MCF 10A (cell line): Measurements from ENCODE around the gene FTSJ1. TPM values are rescaled to one million over a fixed set of nuclear protein-coding genes. Genes with fewer than 3 reads are reported as not detected.

Source experiments
- BruUV-seq: library from RNA; stranded (reverse); fragments of 400-500 nt; replicated peaks from 2 replicates; lab custom pipeline; 2021; lab: Mats Ljungman, UMichigan
- CTCF ChIA-PET: fragments of 300-600 bp; sonication (Branson Sonifier 250); formaldehyde crosslinking; extraction: SDS; loops from one replicate; lab custom pipeline; 2021; ENCODE audit warnings: antibody characterized with exemption, inconsistent platforms; lab: Yijun Ruan, JAX
- POLR2A ChIA-PET: fragments of 300-600, 350-650 bp; sonication (Branson Sonifier 250); formaldehyde crosslinking; extraction: SDS; loops from one replicate; lab custom pipeline; 2020; ENCODE audit warnings: antibody characterized with exemption, inconsistent platforms; lab: Yijun Ruan, JAX
- DNase-seq: peaks from one replicate; pipeline ENCODE4 v3.0.0-alpha.2; 2018; ENCODE audit not compliant: unreplicated experiment
- H3K27ac Mint-ChIP-seq: one replicate; pipeline ENCODE4 v1.8.0; 2022; ENCODE audit warnings: mild to moderate bottlenecking, low read depth, mixed read lengths; ENCODE audit not compliant: unreplicated experiment
- H3K27me3 Mint-ChIP-seq: one replicate; pipeline ENCODE4 v1.8.0; 2022; ENCODE audit warnings: mixed read lengths; ENCODE audit not compliant: insufficient read depth, unreplicated experiment
- H3K36me3 Mint-ChIP-seq: one replicate; pipeline ENCODE4 v1.8.0; 2022; ENCODE audit warnings: mild to moderate bottlenecking, moderate library complexity, mixed read lengths; ENCODE audit not compliant: insufficient read depth, unreplicated experiment
- H3K4me1 Mint-ChIP-seq: one replicate; pipeline ENCODE4 v1.8.0; 2022; ENCODE audit warnings: mixed read lengths; ENCODE audit not compliant: insufficient read depth, unreplicated experiment
- H3K4me3 Mint-ChIP-seq: one replicate; pipeline ENCODE4 v1.8.0; 2022; ENCODE audit warnings: mild to moderate bottlenecking, moderate library complexity, mixed read lengths; ENCODE audit not compliant: unreplicated experiment
- H3K9me3 Mint-ChIP-seq: one replicate; pipeline ENCODE4 v1.8.0; 2022; ENCODE audit warnings: mixed read lengths; ENCODE audit not compliant: unreplicated experiment
- intact Hi-C: fragments of 100-400 bp; cut with micrococcal nuclease; formaldehyde crosslinking; loops from 2 replicates; pipeline ENCODE4 v1.14.1; 2022
- total RNA-seq: library from RNA; stranded (reverse); gene quantifications from 2 replicates; pipeline ENCODE4 v1.2.3, GENCODE V29; 2022
- TF ChIP-seq, protein P1 (sequence below): fragments of 200-600 bp; IDR thresholded peaks from one replicate; pipeline ENCODE4 v1.8.0; 2022; ENCODE audit warnings: antibody characterized with exemption, mild to moderate bottlenecking; ENCODE audit not compliant: unreplicated experiment

FTSJ1 gene
- total RNA-seq, 1 experiment from 2014 or later = 107 TPM

DNA sequence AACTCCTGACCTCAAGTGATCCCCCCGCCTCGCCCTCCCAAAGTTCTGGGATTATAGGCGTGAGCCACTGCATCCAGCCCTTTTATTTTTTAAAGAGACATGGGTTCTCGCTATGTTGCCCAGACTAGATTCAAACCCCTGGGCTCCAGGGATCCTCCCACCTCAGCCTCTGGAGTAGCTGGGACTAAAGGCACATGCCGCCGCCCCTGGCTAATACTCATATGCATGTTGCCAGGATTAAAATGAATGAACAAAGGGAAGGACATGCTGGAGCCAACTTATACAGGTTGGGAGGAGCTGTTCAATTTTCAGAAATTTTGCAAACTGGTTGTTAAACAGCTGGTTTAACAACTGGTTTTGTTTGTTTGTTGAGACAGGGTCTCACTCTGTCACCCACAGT is 1.4 kb upstream of the FTSJ1 start:
- intact Hi-C loops = no loop called here
- no TSS peak for BruUV-seq
- TF ChIP-seq, protein P1, sequence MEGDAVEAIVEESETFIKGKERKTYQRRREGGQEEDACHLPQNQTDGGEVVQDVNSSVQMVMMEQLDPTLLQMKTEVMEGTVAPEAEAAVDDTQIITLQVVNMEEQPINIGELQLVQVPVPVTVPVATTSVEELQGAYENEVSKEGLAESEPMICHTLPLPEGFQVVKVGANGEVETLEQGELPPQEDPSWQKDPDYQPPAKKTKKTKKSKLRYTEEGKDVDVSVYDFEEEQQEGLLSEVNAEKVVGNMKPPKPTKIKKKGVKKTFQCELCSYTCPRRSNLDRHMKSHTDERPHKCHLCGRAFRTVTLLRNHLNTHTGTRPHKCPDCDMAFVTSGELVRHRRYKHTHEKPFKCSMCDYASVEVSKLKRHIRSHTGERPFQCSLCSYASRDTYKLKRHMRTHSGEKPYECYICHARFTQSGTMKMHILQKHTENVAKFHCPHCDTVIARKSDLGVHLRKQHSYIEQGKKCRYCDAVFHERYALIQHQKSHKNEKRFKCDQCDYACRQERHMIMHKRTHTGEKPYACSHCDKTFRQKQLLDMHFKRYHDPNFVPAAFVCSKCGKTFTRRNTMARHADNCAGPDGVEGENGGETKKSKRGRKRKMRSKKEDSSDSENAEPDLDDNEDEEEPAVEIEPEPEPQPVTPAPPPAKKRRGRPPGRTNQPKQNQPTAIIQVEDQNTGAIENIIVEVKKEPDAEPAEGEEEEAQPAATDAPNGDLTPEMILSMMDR = no peak
- Mint-ChIP-seq H3K9me3 (no peaks in the 10 kb centered on the region), H3K36me3 (peaks cover 25% of the 10 kb centered on the region), H3K4me1 (peaks cover 17% of the 10 kb centered on the region), H3K4me3 (peak overlapping the region; percentile 70), H3K27me3 (no peaks in the 10 kb centered on the region), H3K27ac (peak overlapping the region; percentile 17)
- ChIA-PET POLR2A (interaction anchor here (1.0 to 4.7 kb wide), 6 partner anchors 10 to 100 kb away, joined by 4 to 22 read pairs (median 6); partner anchors contain the start of genes RBM3 and TBC1D25), CTCF (interaction anchor here (0.6 to 2.1 kb wide), 15 partner anchors 9 to 393 kb away, joined by 3 to 8 read pairs (median 5); partner anchors contain the start of gene EBP)
- DNase-seq = no peak

DNA sequence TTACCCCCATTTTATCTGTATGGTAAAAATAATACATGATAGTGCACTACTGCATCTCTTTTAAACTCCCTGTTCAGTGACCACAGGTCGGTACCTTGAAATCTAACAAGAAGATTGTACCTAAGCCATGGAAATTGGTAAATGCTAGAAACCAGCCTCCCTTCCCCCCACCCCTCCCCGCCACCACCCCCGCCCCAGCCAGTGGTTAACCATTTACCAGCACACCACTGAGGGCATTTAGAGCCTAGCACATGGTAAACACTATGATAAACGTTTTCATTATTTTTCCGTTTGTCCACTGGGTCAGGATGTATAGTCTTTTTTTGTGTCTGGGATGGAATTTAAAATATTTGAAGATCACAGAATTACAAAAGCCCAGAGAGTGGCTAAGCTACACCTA is 703 bp upstream of the FTSJ1 start:
- peak overlapping the region; percentile 70 for H3K4me3 Mint-ChIP-seq
- ChIA-PET CTCF (interaction anchor here (0.7 to 2.1 kb wide), 9 partner anchors 9 to 393 kb away, joined by 3 to 8 read pairs (median 5); no protein-coding TSS in a partner anchor), POLR2A (interaction anchor here (0.7 to 4.7 kb wide), 7 partner anchors 11 to 99 kb away, joined by 3 to 22 read pairs (median 5); partner anchors contain the start of genes RBM3 and TBC1D25)
- no peaks in the 10 kb centered on the region for H3K27me3 Mint-ChIP-seq
- H3K27ac Mint-ChIP-seq = peak overlapping the region; percentile 21
- intact Hi-C loops = loop anchor here (5.0 kb wide), 1 partner anchor 117 kb away; no protein-coding TSS in a partner anchor
- no peak for DNase-seq
- H3K36me3 Mint-ChIP-seq = peaks cover 29% of the 10 kb centered on the region
- TF ChIP-seq, protein P1 = no peak
- H3K9me3 Mint-ChIP-seq = peaks cover 5% of the 10 kb centered on the region
- no TSS peak for BruUV-seq
- peaks cover 17% of the 10 kb centered on the region for H3K4me1 Mint-ChIP-seq

DNA sequence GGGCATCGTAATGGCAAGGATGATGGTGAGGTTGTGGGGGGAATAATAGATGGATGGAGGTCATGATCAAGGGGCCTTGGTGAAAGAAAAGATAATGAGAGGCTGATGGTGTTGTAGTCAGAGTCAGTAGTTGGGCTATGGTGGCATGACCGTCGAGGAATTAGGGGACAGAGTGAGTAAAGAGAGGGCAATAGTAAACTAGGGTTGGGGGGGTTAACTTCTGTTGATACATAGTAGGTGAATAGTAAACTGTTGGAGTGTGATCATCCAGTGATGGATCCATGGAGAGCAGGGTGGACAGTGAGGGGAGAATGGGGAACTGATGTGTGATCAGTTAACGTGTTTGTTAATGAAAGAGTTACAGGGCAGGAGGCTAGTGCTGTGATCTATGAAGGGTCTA is 920 bp downstream of the FTSJ1 start:
- peaks cover 7% of the 10 kb centered on the region for H3K9me3 Mint-ChIP-seq
- intact Hi-C loops = loop anchor here (1.0 to 5.0 kb wide), 2 partner anchors 34 to 115 kb away; no protein-coding TSS in a partner anchor
- TF ChIP-seq, protein P1 = no peak
- H3K4me3 Mint-ChIP-seq = peak overlapping the region; percentile 70
- no peaks in the 10 kb centered on the region for H3K27me3 Mint-ChIP-seq
- peak overlapping the region; percentile 21 for H3K27ac Mint-ChIP-seq
- ChIA-PET POLR2A (interaction anchor here (0.8 to 4.7 kb wide), 4 partner anchors 10 to 32 kb away, joined by 3 to 22 read pairs (median 4); partner anchors contain the start of gene PORCN), CTCF (interaction anchor here (1.0 kb wide), 1 partner anchor 9 kb away, joined by 4 read pairs; no protein-coding TSS in a partner anchor)
- H3K36me3 Mint-ChIP-seq = peaks cover 39% of the 10 kb centered on the region
- no peak for DNase-seq
- peaks cover 13% of the 10 kb centered on the region for H3K4me1 Mint-ChIP-seq
- no TSS peak for BruUV-seq

DNA sequence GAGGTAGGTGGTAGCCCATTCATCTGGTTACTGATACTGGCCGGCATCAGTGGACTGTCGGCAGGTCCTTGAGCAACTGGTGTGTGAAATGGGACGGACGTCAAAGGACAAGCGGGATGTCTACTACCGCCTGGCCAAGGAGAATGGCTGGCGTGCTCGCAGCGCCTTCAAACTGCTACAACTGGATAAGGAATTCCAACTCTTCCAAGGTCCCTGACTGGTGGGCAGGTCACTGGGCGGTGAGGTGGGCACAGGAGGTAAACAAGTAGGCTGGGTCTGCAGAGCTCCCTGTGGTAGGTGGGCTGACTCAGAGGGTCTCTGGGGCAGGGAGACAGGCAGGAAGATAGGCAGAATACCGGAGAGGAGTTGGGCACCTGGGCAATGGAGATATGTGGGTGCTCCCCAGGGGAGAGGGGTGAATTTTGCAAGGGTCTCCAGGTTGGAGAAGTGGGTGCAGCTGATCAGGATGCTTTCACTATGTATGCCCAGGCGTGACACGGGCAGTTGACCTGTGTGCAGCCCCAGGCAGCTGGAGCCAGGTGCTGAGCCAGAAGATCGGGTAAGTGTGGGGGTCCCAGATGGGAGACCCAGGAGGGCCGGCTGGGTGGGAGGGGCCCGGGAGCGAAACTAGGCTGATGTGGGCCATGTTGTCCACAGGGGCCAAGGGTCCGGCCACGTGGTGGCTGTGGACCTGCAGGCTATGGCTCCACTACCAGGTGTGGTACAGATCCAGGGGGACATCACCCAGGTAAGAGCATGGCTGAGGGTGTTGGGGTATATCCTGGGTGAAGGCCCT is 2.2 kb downstream of the FTSJ1 start:
- BruUV-seq = no TSS peak
- intact Hi-C loops = loop anchor here (5.0 kb wide), 1 partner anchor 114 kb away; no protein-coding TSS in a partner anchor
- H3K9me3 Mint-ChIP-seq = peaks cover 7% of the 10 kb centered on the region
- no peaks in the 10 kb centered on the region for H3K27me3 Mint-ChIP-seq
- CTCF ChIA-PET = no interaction called here
- peaks cover 13% of the 10 kb centered on the region for H3K4me1 Mint-ChIP-seq
- no peak for DNase-seq
- POLR2A ChIA-PET = interaction anchor here (4.7 kb wide), 1 partner anchor 12 kb away, joined by 22 read pairs; no protein-coding TSS in a partner anchor
- H3K4me3 Mint-ChIP-seq = peak overlapping the region; percentile 70
- peaks cover 46% of the 10 kb centered on the region for H3K36me3 Mint-ChIP-seq
- no peak overlapping the region for H3K27ac Mint-ChIP-seq
- TF ChIP-seq, protein P1 = no peak
